CD14-positive monocyte (primary cell): ENCODE data around the gene MLC1. TPM values are rescaled to one million over a fixed set of nuclear protein-coding genes. Genes with fewer than 3 reads are reported as not detected.

Source experiments
- DNase-seq, 3 donors: peaks; one replicate each; pipeline ENCODE4 v3.0.0-alpha.2; 2011 to 2022
- H2AFZ ChIP-seq: 2 replicates; pipeline ENCODE4 v1.6.0; 2012; ENCODE audit warnings: mild to moderate bottlenecking, low read depth, low read length, inconsistent platforms; ENCODE audit not compliant: insufficient read depth, poor library complexity, severe bottlenecking
- H3K27ac ChIP-seq, 2 donors: 1 replicate in 1 of 2; 2 replicates in 1 of 2; pipeline ENCODE4 v1.5.1; 2012 to 2013; ENCODE audit warnings: low read length in 2 of 2, control low read depth in 1 of 2, inconsistent platforms in 1 of 2, low read depth in 1 of 2, mild to moderate bottlenecking in 1 of 2
- H3K27me3 ChIP-seq, 2 donors: one replicate each; pipeline versions ENCODE4 v1.6.0 to v1.6.1; 2011 to 2013; ENCODE audit warnings: low read length in 2 of 2; ENCODE audit not compliant: control insufficient read depth in 2 of 2, insufficient read depth in 2 of 2
- H3K36me3 ChIP-seq, 2 donors: replicated peaks in 1 of 2; 1 replicate in 1 of 2; 2 replicates in 1 of 2; pipeline versions ENCODE4 v1.5.1 to v1.6.1; 2012 to 2013; ENCODE audit warnings: low read length in 2 of 2, control low read depth in 1 of 2, inconsistent platforms in 1 of 2, mild to moderate bottlenecking in 1 of 2; ENCODE audit not compliant: insufficient read depth in 2 of 2, control insufficient read depth in 1 of 2
- H3K4me1 ChIP-seq, 2 donors: 1 replicate in 1 of 2; 2 replicates in 1 of 2; pipeline versions ENCODE4 v1.5.1 to v1.6.1; 2012 to 2013; ENCODE audit warnings: low read length in 2 of 2, control low read depth in 1 of 2, inconsistent platforms in 1 of 2, mild to moderate bottlenecking in 1 of 2, moderate library complexity in 1 of 2; ENCODE audit not compliant: insufficient read depth in 2 of 2, control insufficient read depth in 1 of 2
- H3K4me2 ChIP-seq: replicated peaks from 2 replicates; pipeline ENCODE3; 2012; ENCODE audit warnings: low read length, moderate library complexity, mild to moderate bottlenecking; ENCODE audit not compliant: poor library complexity, severe bottlenecking; ENCODE audit errors: extremely low read depth
- H3K4me3 ChIP-seq, 3 experiments: fragments of 200-600 bp in 1 of 3; sonication (generic) in 1 of 3; replicated peaks in 1 of 3; 1 replicate in 2 of 3; 2 replicates in 1 of 3; pipeline ENCODE4 v1.5.1; 2011 to 2013; ENCODE audit warnings: low read length in 3 of 3, mild to moderate bottlenecking in 3 of 3, control low read depth in 2 of 3, low read depth in 2 of 3, inconsistent platforms in 1 of 3, moderate library complexity in 1 of 3
- H3K79me2 ChIP-seq: 2 replicates; pipeline ENCODE4 v1.6.0; 2012; ENCODE audit warnings: mild to moderate bottlenecking, control low read depth, inconsistent platforms, low read length, moderate library complexity; ENCODE audit not compliant: insufficient read depth
- H3K9ac ChIP-seq: 2 replicates; pipeline ENCODE4 v1.6.0; 2017; ENCODE audit warnings: low read length, mild to moderate bottlenecking; ENCODE audit not compliant: insufficient read depth, poor library complexity, severe bottlenecking
- H3K9me3 ChIP-seq, 2 donors: replicated peaks in 1 of 2; 1 replicate in 1 of 2; 2 replicates in 1 of 2; pipeline versions ENCODE4 v1.5.1 to v1.6.1; 2012 to 2013; ENCODE audit warnings: low read length in 2 of 2, control low read depth in 1 of 2; ENCODE audit not compliant: control insufficient read depth in 1 of 2, insufficient read depth in 1 of 2
- H4K20me1 ChIP-seq: 2 replicates; pipeline ENCODE4 v1.6.0; 2012; ENCODE audit warnings: mild to moderate bottlenecking, low read length, control low read depth, moderate library complexity; ENCODE audit not compliant: insufficient read depth
- H3K27ac Mint-ChIP-seq, 7 donors: one replicate each; pipeline ENCODE4 v1.8.0; 2020; ENCODE audit warnings: mild to moderate bottlenecking in 7 of 7, mixed read lengths in 7 of 7, moderate library complexity in 6 of 7, inconsistent platforms in 2 of 7
- H3K27me3 Mint-ChIP-seq, 3 donors: one replicate each; pipeline ENCODE4 v1.8.0; 2021 to 2022; ENCODE audit warnings: low read depth in 3 of 3, mild to moderate bottlenecking in 3 of 3, mixed read lengths in 3 of 3, moderate library complexity in 3 of 3, inconsistent platforms in 1 of 3
- H3K36me3 Mint-ChIP-seq, 2 donors: one replicate each; pipeline ENCODE4 v1.8.0; 2020; ENCODE audit warnings: mixed read lengths in 2 of 2, inconsistent platforms in 1 of 2, mild to moderate bottlenecking in 1 of 2
- H3K4me1 Mint-ChIP-seq: one replicate; pipeline ENCODE4 v1.8.0; 2020; ENCODE audit warnings: mild to moderate bottlenecking, mixed read lengths
- H3K4me3 Mint-ChIP-seq, 2 donors: one replicate each; pipeline ENCODE4 v1.8.0; 2020; ENCODE audit warnings: mild to moderate bottlenecking in 2 of 2, mixed read lengths in 2 of 2, moderate library complexity in 1 of 2
- H3K9me3 Mint-ChIP-seq, 7 donors: one replicate each; pipeline ENCODE4 v1.8.0; 2020 to 2022; ENCODE audit warnings: mixed read lengths in 7 of 7, mild to moderate bottlenecking in 6 of 7, moderate library complexity in 6 of 7, inconsistent platforms in 2 of 7
- WGBS: methylation state at CpG from one replicate; pipeline ENCODE4 v1.1.5; 2013; ENCODE audit warnings: missing lambda C conversion rate; ENCODE audit not compliant: insufficient coverage; 5-methylcytosine and 5-hydroxymethylcytosine counted together
- intact Hi-C, 2 donors: fragments of 100-400 bp; cut with micrococcal nuclease; formaldehyde crosslinking; loops; one replicate each; pipeline versions ENCODE4 v1.15.0 to v1.15.1; 2023
- polyA plus RNA-seq, 3 donors: library from polyadenylated mRNA; depleted of rRNA in 1 of 3; unstranded in 2 of 3; stranded (reverse) in 1 of 3; fragments of 300-500 nt in 2 of 3; fragments of >200 nt in 1 of 3; fragmentation: Illumina TruSeq in 2 of 3; gene quantifications; 1 replicate in 2 of 3; 2 replicates in 1 of 3; pipeline ENCODE4 v1.2.3, GENCODE V29; 2012 to 2021
- TF ChIP-seq, protein P1 (sequence below): fragments of 200-600 bp; IDR thresholded peaks from one replicate; pipeline ENCODE4 v1.8.0; 2022; ENCODE audit warnings: antibody characterized with exemption, mild to moderate bottlenecking

Gene MLC1
- polyA plus RNA-seq, 3 donors: 1.6 to 3.6 (median 1.8) TPM

DNA sequence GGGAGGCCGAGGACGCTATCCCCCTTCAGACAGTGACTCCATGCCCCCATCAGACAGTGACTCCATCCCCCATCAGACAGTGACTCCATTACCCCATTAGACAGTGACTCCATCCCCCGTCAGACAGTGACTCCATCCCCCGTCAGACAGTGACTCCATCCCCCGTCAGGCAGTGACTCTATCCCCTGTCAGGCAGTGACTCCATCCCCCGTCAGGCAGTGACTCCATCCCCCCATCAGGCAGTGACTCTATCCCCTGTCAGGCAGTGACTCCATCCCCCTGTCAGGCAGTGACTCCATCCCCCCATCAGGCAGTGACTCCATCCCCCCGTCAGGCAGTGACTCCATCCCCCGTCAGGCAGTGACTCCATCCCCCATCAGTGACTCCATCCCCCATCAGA, 18.0 kb downstream of the MLC1 start:
- no peak overlapping the region for H3K4me2 ChIP-seq
- H3K27me3 ChIP-seq: no peaks in the 10 kb centered on the region
- H3K4me1 Mint-ChIP-seq: no peaks in the 10 kb centered on the region
- H3K4me3 ChIP-seq: no peak overlapping the region
- H3K36me3 ChIP-seq: no peaks in the 10 kb centered on the region
- no peaks in the 10 kb centered on the region for H3K4me1 ChIP-seq
- TF ChIP-seq, protein P1, sequence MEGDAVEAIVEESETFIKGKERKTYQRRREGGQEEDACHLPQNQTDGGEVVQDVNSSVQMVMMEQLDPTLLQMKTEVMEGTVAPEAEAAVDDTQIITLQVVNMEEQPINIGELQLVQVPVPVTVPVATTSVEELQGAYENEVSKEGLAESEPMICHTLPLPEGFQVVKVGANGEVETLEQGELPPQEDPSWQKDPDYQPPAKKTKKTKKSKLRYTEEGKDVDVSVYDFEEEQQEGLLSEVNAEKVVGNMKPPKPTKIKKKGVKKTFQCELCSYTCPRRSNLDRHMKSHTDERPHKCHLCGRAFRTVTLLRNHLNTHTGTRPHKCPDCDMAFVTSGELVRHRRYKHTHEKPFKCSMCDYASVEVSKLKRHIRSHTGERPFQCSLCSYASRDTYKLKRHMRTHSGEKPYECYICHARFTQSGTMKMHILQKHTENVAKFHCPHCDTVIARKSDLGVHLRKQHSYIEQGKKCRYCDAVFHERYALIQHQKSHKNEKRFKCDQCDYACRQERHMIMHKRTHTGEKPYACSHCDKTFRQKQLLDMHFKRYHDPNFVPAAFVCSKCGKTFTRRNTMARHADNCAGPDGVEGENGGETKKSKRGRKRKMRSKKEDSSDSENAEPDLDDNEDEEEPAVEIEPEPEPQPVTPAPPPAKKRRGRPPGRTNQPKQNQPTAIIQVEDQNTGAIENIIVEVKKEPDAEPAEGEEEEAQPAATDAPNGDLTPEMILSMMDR: no peak
- no peak overlapping the region for H3K27ac Mint-ChIP-seq
- H3K9me3 ChIP-seq: no peaks in the 10 kb centered on the region
- H4K20me1 ChIP-seq: no peaks in the 10 kb centered on the region
- no peaks in the 10 kb centered on the region for H3K79me2 ChIP-seq
- H3K27me3 Mint-ChIP-seq: peaks cover 0 to 2% (median 1%) of the 10 kb centered on the region in 3 donors
- no peak for DNase-seq
- no peak overlapping the region for H3K27ac ChIP-seq
- H2AFZ ChIP-seq: no peak overlapping the region
- WGBS: 100% methylated on average over 2 of the region's 8 CpGs
- H3K9ac ChIP-seq: no peak overlapping the region
- no peak overlapping the region for H3K4me3 Mint-ChIP-seq
- peaks cover 0 to under 1% (median 0%) of the 10 kb centered on the region in 7 donors for H3K9me3 Mint-ChIP-seq
- peaks cover 4 to 18% of the 10 kb centered on the region in 2 donors for H3K36me3 Mint-ChIP-seq
- intact Hi-C loops: no loop called here

DNA sequence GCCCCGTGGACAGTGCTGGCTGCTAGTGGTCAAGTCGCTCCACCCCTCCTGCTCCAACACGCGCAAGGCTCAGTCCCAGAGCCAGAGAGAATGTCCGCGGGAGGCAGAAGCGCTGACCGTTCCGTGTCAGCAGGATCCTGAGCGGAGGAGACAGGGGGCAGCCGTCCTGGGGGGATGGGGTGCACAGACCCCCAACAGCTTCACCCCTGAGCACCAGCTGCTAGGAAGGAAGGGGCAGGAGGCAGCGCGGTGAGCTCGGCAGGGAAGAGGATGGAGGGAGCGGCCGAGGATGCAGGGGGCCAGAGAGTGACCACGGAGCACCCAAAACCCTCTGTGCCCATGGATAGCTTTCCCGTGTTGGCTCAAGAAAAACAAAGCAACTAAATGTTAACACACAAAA, 20.8 kb downstream of the MLC1 start:
- no peak overlapping the region for H3K9ac ChIP-seq
- no peak overlapping the region for H3K4me3 ChIP-seq
- peaks cover 0 to 3% (median 0%) of the 10 kb centered on the region in 7 donors for H3K9me3 Mint-ChIP-seq
- intact Hi-C loops: no loop called here
- no peaks in the 10 kb centered on the region for H4K20me1 ChIP-seq
- TF ChIP-seq, protein P1: no peak
- peaks cover 10% of the 10 kb centered on the region for H3K4me1 Mint-ChIP-seq
- peaks cover 10 to 18% of the 10 kb centered on the region in 2 donors for H3K36me3 Mint-ChIP-seq
- H3K27me3 Mint-ChIP-seq: peaks cover 4 to 11% (median 8%) of the 10 kb centered on the region in 3 donors
- H3K9me3 ChIP-seq: no peaks in the 10 kb centered on the region
- H3K27ac Mint-ChIP-seq: no peak overlapping the region
- no peak overlapping the region for H3K27ac ChIP-seq
- H3K27me3 ChIP-seq: peaks cover 0 to 3% of the 10 kb centered on the region in 2 donors
- H3K4me2 ChIP-seq: no peak overlapping the region
- H3K4me1 ChIP-seq: peaks cover 0 to 15% of the 10 kb centered on the region in 2 donors
- no peak overlapping the region for H3K4me3 Mint-ChIP-seq
- 96% methylated on average over 18 of the region's 18 CpGs for WGBS
- no peaks in the 10 kb centered on the region for H3K36me3 ChIP-seq
- no peak for DNase-seq
- H3K79me2 ChIP-seq: no peaks in the 10 kb centered on the region
- no peak overlapping the region for H2AFZ ChIP-seq
